HFF-Myc (cell line): Measurements from ENCODE around the gene C3orf70.

Experiments used
- DNase-seq: peaks from one replicate; pipeline ENCODE4 v3.0.0-alpha.2; 2011; ENCODE audit warnings: low read depth; ENCODE audit errors: extremely low read depth
- H3K4me3 ChIP-seq: replicated peaks from 2 replicates; pipeline ENCODE4 v1.5.1; 2011; ENCODE audit warnings: low read depth, mild to moderate bottlenecking, control low read depth, low read length
- TF ChIP-seq, protein P1 (sequence below): IDR thresholded peaks from 2 replicates; pipeline ENCODE4 v1.5.1; 2012; ENCODE audit warnings: mild to moderate bottlenecking, low read depth, low read length, control low read depth; ENCODE audit errors: missing control alignments

Gene C3orf70

DNA sequence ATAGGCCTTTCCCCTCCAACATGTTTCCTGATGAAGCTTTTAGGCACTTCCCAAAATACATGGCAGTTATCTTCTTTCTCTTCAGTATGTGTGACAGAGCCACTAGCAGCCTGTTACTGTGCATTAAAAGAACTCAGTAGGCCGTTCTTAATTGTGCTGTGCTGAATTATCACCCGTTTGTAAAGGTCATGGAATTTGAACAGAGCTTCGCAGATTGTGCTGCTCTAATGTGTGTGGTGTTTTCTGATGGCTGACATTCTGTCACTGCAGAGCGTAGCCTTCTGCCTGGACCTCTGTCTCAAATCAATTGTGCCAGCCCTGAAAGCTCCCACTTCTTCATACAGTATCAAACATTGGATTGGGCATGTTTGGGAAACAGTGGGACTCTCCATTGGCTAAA, 111.3 kb downstream of the C3orf70 start:
- TF ChIP-seq, protein P1, sequence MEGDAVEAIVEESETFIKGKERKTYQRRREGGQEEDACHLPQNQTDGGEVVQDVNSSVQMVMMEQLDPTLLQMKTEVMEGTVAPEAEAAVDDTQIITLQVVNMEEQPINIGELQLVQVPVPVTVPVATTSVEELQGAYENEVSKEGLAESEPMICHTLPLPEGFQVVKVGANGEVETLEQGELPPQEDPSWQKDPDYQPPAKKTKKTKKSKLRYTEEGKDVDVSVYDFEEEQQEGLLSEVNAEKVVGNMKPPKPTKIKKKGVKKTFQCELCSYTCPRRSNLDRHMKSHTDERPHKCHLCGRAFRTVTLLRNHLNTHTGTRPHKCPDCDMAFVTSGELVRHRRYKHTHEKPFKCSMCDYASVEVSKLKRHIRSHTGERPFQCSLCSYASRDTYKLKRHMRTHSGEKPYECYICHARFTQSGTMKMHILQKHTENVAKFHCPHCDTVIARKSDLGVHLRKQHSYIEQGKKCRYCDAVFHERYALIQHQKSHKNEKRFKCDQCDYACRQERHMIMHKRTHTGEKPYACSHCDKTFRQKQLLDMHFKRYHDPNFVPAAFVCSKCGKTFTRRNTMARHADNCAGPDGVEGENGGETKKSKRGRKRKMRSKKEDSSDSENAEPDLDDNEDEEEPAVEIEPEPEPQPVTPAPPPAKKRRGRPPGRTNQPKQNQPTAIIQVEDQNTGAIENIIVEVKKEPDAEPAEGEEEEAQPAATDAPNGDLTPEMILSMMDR, result no peak
- no peak for DNase-seq
- no peak overlapping the region for H3K4me3 ChIP-seq

DNA sequence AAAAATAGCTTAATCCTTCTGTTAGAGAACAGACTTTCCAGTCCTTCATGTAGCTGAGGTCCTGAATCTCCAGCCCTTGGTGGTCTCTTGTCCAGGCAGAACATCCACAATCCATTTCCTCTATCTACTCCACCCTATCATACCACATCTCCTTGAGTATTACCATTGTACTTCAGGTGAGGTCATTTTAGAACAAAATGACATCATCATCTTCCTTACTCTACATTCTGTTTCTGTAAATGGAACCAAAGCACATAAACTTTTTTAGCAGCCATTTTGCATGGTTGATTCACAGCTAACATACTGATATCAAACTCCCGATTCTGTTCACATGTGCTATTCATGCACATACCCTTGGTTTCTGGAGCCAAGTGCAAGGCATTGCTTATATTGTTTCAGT, 112.4 kb downstream of the C3orf70 start:
- TF ChIP-seq, protein P1, result no peak
- DNase-seq, result no peak
- no peak overlapping the region for H3K4me3 ChIP-seq

DNA sequence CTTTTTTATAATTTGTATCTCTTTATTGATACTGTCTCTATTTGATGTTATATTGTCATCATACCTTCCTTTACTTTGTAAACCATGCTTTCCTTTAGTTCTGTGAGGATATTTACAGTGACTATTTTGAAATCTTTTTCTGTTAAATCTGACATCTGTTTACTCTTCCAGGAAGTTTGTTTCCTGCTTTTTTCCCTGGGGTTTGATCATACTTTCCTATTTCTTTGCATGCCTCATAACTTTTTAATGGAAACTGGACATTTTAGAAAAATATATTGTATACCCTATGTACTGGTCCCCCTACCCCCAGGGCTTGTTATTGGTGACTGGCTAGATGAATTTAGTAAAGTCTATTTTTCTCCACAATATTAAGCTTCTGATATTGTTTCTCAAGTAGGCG, 115.1 kb downstream of the C3orf70 start:
- TF ChIP-seq, protein P1, result no peak
- H3K4me3 ChIP-seq, result no peak overlapping the region
- no peak for DNase-seq

DNA sequence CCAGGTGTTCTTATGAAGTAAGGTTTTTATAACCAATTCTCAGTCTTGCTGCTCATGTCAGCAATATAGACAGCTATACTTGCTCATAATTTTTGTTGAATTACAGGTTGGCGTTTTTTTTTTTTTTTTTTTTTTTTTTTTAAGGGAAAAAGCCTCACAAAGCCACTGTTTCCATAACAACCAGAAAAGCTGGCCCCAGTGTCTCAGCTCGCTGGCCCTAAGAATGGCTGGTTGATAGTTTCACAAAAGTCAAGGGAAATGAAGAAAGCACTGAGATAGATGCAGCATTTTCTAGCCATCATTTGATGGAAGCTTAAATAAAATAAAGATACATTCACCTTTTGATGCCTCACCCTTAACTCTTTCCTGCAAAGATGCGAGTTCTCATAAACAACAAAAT, 121.9 kb downstream of the C3orf70 start:
- no peak for DNase-seq
- TF ChIP-seq, protein P1, result no peak
- no peak overlapping the region for H3K4me3 ChIP-seq

DNA sequence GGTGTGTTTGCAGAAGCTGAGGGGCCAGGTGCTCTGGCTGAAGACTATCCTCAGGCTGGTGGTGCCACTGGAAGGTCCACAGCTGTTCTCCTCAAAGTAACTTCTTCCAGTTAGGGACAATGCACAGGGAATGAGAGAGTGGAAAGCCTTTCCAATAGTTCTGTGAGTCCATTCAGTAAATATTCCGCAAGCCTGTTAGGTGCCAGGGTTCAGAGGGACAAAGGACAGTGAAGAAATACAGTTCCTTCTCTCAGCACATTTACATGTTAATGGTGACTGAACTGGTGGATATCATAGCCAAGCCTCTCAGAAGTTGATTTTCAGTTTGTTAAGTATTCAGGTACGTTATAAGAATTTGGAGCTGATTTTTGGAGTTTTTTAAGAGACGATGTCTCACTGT, 122.5 kb downstream of the C3orf70 start:
- no peak for DNase-seq
- no peak overlapping the region for H3K4me3 ChIP-seq
- TF ChIP-seq, protein P1, result no peak

DNA sequence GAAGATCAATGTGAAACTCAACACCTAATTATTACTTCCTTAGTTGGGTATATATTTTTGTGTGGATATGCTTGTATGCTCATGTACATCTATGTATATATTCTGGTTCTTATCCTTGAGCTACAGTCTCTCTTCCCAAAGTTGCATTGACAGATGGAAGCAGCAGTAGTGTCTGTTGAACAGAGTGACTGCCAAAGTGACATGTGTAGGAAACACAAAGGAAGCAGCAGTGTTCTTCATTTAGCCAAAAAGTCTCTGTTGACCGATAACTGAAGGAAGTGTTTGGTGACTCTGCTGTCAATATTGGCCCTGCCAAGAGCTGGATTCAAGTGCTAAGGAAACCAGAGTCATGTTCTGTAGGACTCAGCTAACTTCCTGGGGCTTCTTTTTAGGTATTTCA, 123.8 kb downstream of the C3orf70 start:
- no peak for DNase-seq
- TF ChIP-seq, protein P1, result no peak

DNA sequence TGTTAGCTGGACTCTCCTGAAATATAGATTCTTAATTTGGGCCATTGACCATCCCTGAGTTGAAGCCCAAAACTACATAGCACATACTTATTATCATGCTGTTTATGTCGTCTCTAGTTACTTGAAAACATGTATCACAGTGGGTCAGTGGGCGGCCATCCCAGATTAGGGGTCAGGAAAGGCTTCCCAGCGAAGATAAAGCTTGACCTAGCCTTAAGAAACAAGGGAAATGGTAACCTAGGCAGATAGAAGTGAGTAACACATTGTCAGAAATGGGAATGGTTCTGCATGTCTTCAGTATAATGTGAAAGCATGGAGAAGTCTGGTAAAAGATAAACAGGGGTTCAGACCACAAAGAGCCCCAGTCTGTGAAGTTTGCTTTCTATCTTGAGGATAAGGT, 124.7 kb downstream of the C3orf70 start:
- H3K4me3 ChIP-seq, result no peak overlapping the region
- DNase-seq, result no peak
- TF ChIP-seq, protein P1, result no peak

More for the DNA sequence above, 123.8 kb downstream of the C3orf70 start:
- no peak overlapping the region for H3K4me3 ChIP-seq
